GM12873 (cell line): ENCODE measurements around the gene NBEAL2.

Source experiments
- CTCF ChIP-seq: IDR thresholded peaks from 2 replicates; pipeline ENCODE4 v1.5.1; 2012; ENCODE audit warnings: low read depth, mild to moderate bottlenecking, moderate library complexity, low read length, control low read depth; ENCODE audit not compliant: insufficient read depth; ENCODE audit errors: missing control alignments

Gene NBEAL2

GRCh38 chr3:47013231-47013630, 33.8 kb downstream of the NBEAL2 start:
- TF ChIP-seq CTCF = no peak

GRCh38 chr3:47014036-47014435, 34.6 kb downstream of the NBEAL2 start:
- no peak for TF ChIP-seq CTCF

GRCh38 chr3:47015151-47015550, 35.7 kb downstream of the NBEAL2 start:
- no peak for TF ChIP-seq CTCF

- no peak for TF ChIP-seq CTCF
Measured at GRCh38 chr3:47016086-47016933, 36.8 kb downstream of the NBEAL2 start.

- TF ChIP-seq CTCF = no peak
Measured at GRCh38 chr3:47016934-47017435, 37.5 kb downstream of the NBEAL2 start.

GRCh38 chr3:47017504-47018268, 38.2 kb downstream of the NBEAL2 start:
- TF ChIP-seq CTCF = no peak

GRCh38 chr3:47018269-47018611, 38.8 kb downstream of the NBEAL2 start:
- no peak for TF ChIP-seq CTCF
